GM12878 (cell line): ENCODE measurements around the gene ETV3L. TPM values are rescaled to one million over a fixed set of nuclear protein-coding genes. Genes with fewer than 3 reads are reported as not detected.

Experiments
- ATAC-seq: fragments of 200-7000 bp; cut with Tn5 transposase; 3 replicates; pipeline ENCODE4 v1.9.1; 2020; ENCODE audit warnings: mild to moderate bottlenecking, moderate library complexity
- BruUV-seq: library from RNA; stranded (reverse); fragments of 400-500 nt; replicated peaks from 2 replicates; lab custom pipeline; 2021; lab: Mats Ljungman, UMichigan
- CTCF ChIA-PET: fragments of 300-600 bp; sonication (Branson Sonifier 250); formaldehyde crosslinking; extraction: SDS; loops from one replicate; lab custom pipeline; 2021; ENCODE audit warnings: inconsistent platforms; lab: Yijun Ruan, JAX
- POLR2A ChIA-PET: fragments of 350-600 bp; formaldehyde crosslinking; extraction: SDS; loops from one replicate; lab custom pipeline; 2021; ENCODE audit warnings: inconsistent platforms; lab: Charles Lee
- RAD21 ChIA-PET: fragments of 300-600 bp; sonication (Branson Sonifier 250); formaldehyde crosslinking; loops from one replicate; lab custom pipeline; 2023; ENCODE audit warnings: antibody characterized with exemption; ENCODE audit not compliant: unreplicated experiment; lab: Charles Lee
- SMC1A ChIA-PET: fragments of 300-600 bp; sonication (Branson Sonifier 250); formaldehyde crosslinking; loops from one replicate; lab custom pipeline; 2023; ENCODE audit not compliant: unreplicated experiment, uncharacterized antibody; lab: Charles Lee
- DNase-seq: peaks from one replicate; pipeline ENCODE4 v3.0.0-alpha.2; 2011; ENCODE audit warnings: low read depth, low spot score
- FAIRE-seq: peaks from 3 replicates; lab custom pipeline; 2011; peaks lifted over from hg19 to GRCh38; lab: Jason Lieb, UNC
- H2AFZ ChIP-seq: 2 replicates; pipeline ENCODE4 v1.6.0; 2011; ENCODE audit warnings: low read depth, low read length, control low read depth; ENCODE audit not compliant: control insufficient read depth
- H3K27ac ChIP-seq: 2 replicates; pipeline ENCODE4 v1.5.1; 2011; ENCODE audit warnings: control low read depth; ENCODE audit not compliant: control insufficient read depth, insufficient read depth
- H3K27me3 ChIP-seq, 2 experiments: replicated peaks in 1 of 2; 2 replicates each; pipeline versions ENCODE4 v1.6.0 to v1.6.1; 2011; ENCODE audit warnings: low read length in 1 of 2; ENCODE audit not compliant: control insufficient read depth in 2 of 2, insufficient read depth in 2 of 2
- H3K36me3 ChIP-seq, 2 experiments: 2 replicates each; pipeline ENCODE4 v1.5.1; 2011; ENCODE audit warnings: low read length in 1 of 2; ENCODE audit not compliant: control insufficient read depth in 2 of 2, insufficient read depth in 2 of 2
- H3K4me1 ChIP-seq: 2 replicates; pipeline ENCODE4 v1.6.1; 2011; ENCODE audit warnings: mild to moderate bottlenecking, low read length, moderate library complexity, mixed read lengths; ENCODE audit not compliant: control insufficient read depth, insufficient read depth
- H3K4me2 ChIP-seq: 2 replicates; pipeline ENCODE4 v1.6.0; 2011; ENCODE audit warnings: control low read depth; ENCODE audit not compliant: control insufficient read depth, insufficient read depth
- H3K4me3 ChIP-seq: fragments of 200-600 bp; sonication (generic); 2 replicates; pipeline ENCODE4 v1.5.1; 2016
- H3K79me2 ChIP-seq: 2 replicates; pipeline ENCODE4 v1.6.0; 2011; ENCODE audit warnings: low read length; ENCODE audit not compliant: control insufficient read depth, insufficient read depth
- H3K9ac ChIP-seq: 2 replicates; pipeline ENCODE4 v1.8.0; 2011; ENCODE audit warnings: low read length, control low read depth, mixed read lengths; ENCODE audit not compliant: control insufficient read depth, insufficient read depth
- H3K9me3 ChIP-seq: replicated peaks from 3 replicates; pipeline ENCODE4 v1.5.1; 2011; ENCODE audit warnings: mild to moderate bottlenecking, low read length; ENCODE audit not compliant: control insufficient read depth, insufficient read depth
- H4K20me1 ChIP-seq: 2 replicates; pipeline ENCODE4 v1.6.0; 2011; ENCODE audit not compliant: control insufficient read depth, insufficient read depth
- BCLAF1 ChIP-seq: fragments of 450-650 bp; IDR thresholded peaks from 2 replicates; pipeline ENCODE4 v1.6.1; 2017; ENCODE audit warnings: antibody characterized with exemption, mild to moderate bottlenecking, moderate library complexity
- CEBPB ChIP-seq, 2 experiments: fragments of 150-350 bp in 1 of 2; IDR thresholded peaks; 2 replicates each; pipeline ENCODE4 v1.6.1; 2012 to 2014; ENCODE audit warnings: low read depth in 2 of 2, low read length in 2 of 2, borderline replicate concordance in 1 of 2, inconsistent platforms in 1 of 2
- E2F4 ChIP-seq: IDR thresholded peaks from 2 replicates; pipeline ENCODE4 v1.6.1; 2012; ENCODE audit warnings: low read depth, low read length, improper control_type of control experiment
- FOXK2 ChIP-seq: fragments of 450-650 bp; IDR thresholded peaks from 2 replicates; pipeline ENCODE4 v1.6.1; 2017; ENCODE audit warnings: mild to moderate bottlenecking, moderate library complexity
- MEF2A ChIP-seq: IDR thresholded peaks from 2 replicates; pipeline ENCODE4 v1.6.1; 2011; ENCODE audit warnings: low read depth, mild to moderate bottlenecking, low read length, moderate library complexity; ENCODE audit not compliant: insufficient read depth
- MTA2 ChIP-seq: fragments of 450-650 bp; IDR thresholded peaks from 2 replicates; pipeline ENCODE4 v1.6.1; 2016; ENCODE audit warnings: low read depth, mild to moderate bottlenecking, moderate library complexity
- PAX8 ChIP-seq: fragments of 450-650 bp; IDR thresholded peaks from 2 replicates; pipeline ENCODE4 v1.6.1; 2017; ENCODE audit warnings: mild to moderate bottlenecking, moderate library complexity
- POLR2AphosphoS5 ChIP-seq: IDR thresholded peaks from 2 replicates; pipeline ENCODE4 v1.6.1; 2011; ENCODE audit warnings: mild to moderate bottlenecking, low read length, inconsistent platforms
- PRDM15 ChIP-seq: fragments of 450-650 bp; formaldehyde crosslinking; IDR thresholded peaks from 2 replicates; pipeline ENCODE4 v1.4.0; 2020; ENCODE audit warnings: mild to moderate bottlenecking, moderate library complexity
- RFX5 ChIP-seq: IDR thresholded peaks from 2 replicates; pipeline ENCODE4 v1.6.1; 2011; ENCODE audit warnings: low read depth, low read length, improper control_type of control experiment
- TARDBP ChIP-seq: IDR thresholded peaks from 2 replicates; pipeline ENCODE4 v1.6.1; 2016; ENCODE audit warnings: borderline replicate concordance
- ZBTB33 ChIP-seq: fragments of 450-650 bp; IDR thresholded peaks from 2 replicates; pipeline ENCODE4 v1.6.1; 2017; ENCODE audit warnings: mild to moderate bottlenecking
- WGBS: methylation state at CpG from one replicate; pipeline ENCODE4 v1.1.6; 2016; ENCODE audit warnings: low lambda C conversion rate; ENCODE audit not compliant: insufficient replicate concordance, insufficient coverage; ENCODE audit errors: missing lambda C conversion rate; 5-methylcytosine and 5-hydroxymethylcytosine counted together
- in situ Hi-C: fragments of 300-500 bp; cut with MboI; formaldehyde crosslinking; loops from 9 replicates; pipeline ENCODE4 v1.14.3; 2018; ENCODE audit warnings: mixed read lengths
- intact Hi-C: fragments of 100-400 bp; cut with micrococcal nuclease; formaldehyde crosslinking; loops from one replicate; pipeline ENCODE4 v1.14.2; 2022; ENCODE audit not compliant: unreplicated experiment
- polyA plus RNA-seq, 11 experiments: library from polyadenylated mRNA; depleted of rRNA in 4 of 11; unstranded in 6 of 11; stranded (reverse) in 5 of 11; fragments of >200 nt; fragmentation: Nextera tagmentation in 4 of 11; fragmentation: Illumina TruSeq in 1 of 11; extraction: Ambion mirVana in 4 of 11; extraction: Trizol in 1 of 11; gene quantifications; 1 replicate in 1 of 11; 2 replicates in 10 of 11; pipeline versions ENCODE4 v1.2.1 to v1.2.3, GENCODE V29; 2011 to 2016; ENCODE audit warnings: inconsistent platforms in 2 of 11, missing spikeins in 2 of 11, low read depth in 1 of 11
- total RNA-seq, 4 experiments: library from RNA; depleted of rRNA in 3 of 4; stranded (reverse); fragments of >200 nt in 3 of 4; fragmentation: Illumina TruSeq in 1 of 4; extraction: Trizol in 1 of 4; gene quantifications; 2 replicates each; pipeline versions ENCODE4 v1.2.1 to v1.2.3, GENCODE V29; 2013 to 2021

Gene ETV3L
- total and polyA plus RNA-seq, 10 of the 15 experiments (the other 5 are each of a cell fraction or from before 2014, with no cell fraction given): 0.03 to 1.3 (median 0.44) TPM

- ChIA-PET POLR2A (interaction anchor here (0.6 to 2.0 kb wide), 6 partner anchors 10 to 61 kb away, joined by 3 to 12 read pairs (median 6); partner anchors contain the start of gene ETV3), CTCF (interaction anchor here (1.2 to 3.1 kb wide), 3 partner anchors 16 to 216 kb away, joined by 3 to 21 read pairs (median 13); no protein-coding TSS in a partner anchor), RAD21 (interaction anchor here (0.9 to 2.0 kb wide), 12 partner anchors 10 to 268 kb away, joined by 3 to 14 read pairs (median 4); no protein-coding TSS in a partner anchor), SMC1A (interaction anchor here (0.7 to 3.3 kb wide), 7 partner anchors 16 to 66 kb away, joined by 3 to 17 read pairs (median 3); no protein-coding TSS in a partner anchor)
- peak; percentile 41 for DNase-seq
- peak; percentile 97 for ATAC-seq
- Histone ChIP-seq H3K36me3 (no peaks in the 10 kb centered on the region), H4K20me1 (no peaks in the 10 kb centered on the region), H2AFZ (peak overlapping the region; percentile 44), H3K4me3 (no peak overlapping the region), H3K4me1 (peaks cover 18% of the 10 kb centered on the region), H3K27ac (peak overlapping the region; percentile 55), H3K9me3 (no peaks in the 10 kb centered on the region), H3K79me2 (no peaks in the 10 kb centered on the region), H3K27me3 (no peaks in the 10 kb centered on the region; a peak in 1 of 4 replicates), H3K4me2 (peak overlapping the region; percentile 71), H3K9ac (no peak overlapping the region)
- in situ Hi-C loops: no loop called here
- BruUV-seq: no TSS peak
- peak; percentile 38 for FAIRE-seq
- 0% methylated on average over 6 of the region's 6 CpGs for WGBS
- intact Hi-C loops: no loop called here
- TF ChIP-seq MTA2 (peak; percentile 79), FOXK2 (no peak), RFX5 (no peak), ZBTB33 (no peak), E2F4 (no peak), PAX8 (no peak), TARDBP (no peak), PRDM15 (no peak), BCLAF1 (no peak), POLR2AphosphoS5 (no peak), MEF2A (peak; percentile 40; the same call in 1 of the 2 replicates), CEBPB (IDR thresholded peaks at IDR 0.05; ENCODE audit: borderline replicate concordance in 1 of 2, low read depth in 2 of 2, low read length in 2 of 2) (no peak)
These were observed 6.6 kb upstream of the ETV3L start for GRCh38 chr1:157105988-157106812.
